DLD1 (cell line): Measurements from ENCODE around the gene UBR2.
"Not testable (repeated sequence)": the region's sequence is repeated elsewhere in the genome, so short reads cannot be mapped to it uniquely, and the experiment has no call there.

Experiments
- in situ Hi-C: cut with HindIII; loops from 2 replicates; pipeline ENCODE4 v1.10.0; 2017; ENCODE audit warnings: low sequenced_read_pairs

The UBR2 gene

GRCh38 chr6:42690151-42690702 lies 126.4 kb downstream of the UBR2 start:
- in situ Hi-C loops, result loop anchor here (10.0 kb wide), 1 partner anchor 55 kb away; the partner anchor contains the start of gene TBCC

- in situ Hi-C loops, result loop anchor here (10.0 kb wide), 1 partner anchor 54 kb away; the partner anchor contains the start of gene TBCC
These were observed 127.0 kb downstream of the UBR2 start for GRCh38 chr6:42690872-42691271.

GRCh38 chr6:42692137-42692911 lies 128.5 kb downstream of the UBR2 start:
- in situ Hi-C loops, result loop anchor here (10.0 kb wide), 1 partner anchor 52 kb away; the partner anchor contains the start of gene TBCC

- in situ Hi-C loops, result loop anchor here (10.0 kb wide), 1 partner anchor 51 kb away; the partner anchor contains the start of gene TBCC
These were observed 130.0 kb downstream of the UBR2 start for GRCh38 chr6:42693725-42694323.

GRCh38 chr6:42694586-42694985 lies 130.8 kb downstream of the UBR2 start:
- in situ Hi-C loops, result loop anchor here (10.0 kb wide), 1 partner anchor 50 kb away; the partner anchor contains the start of gene TBCC

- in situ Hi-C loops, result loop anchor here (10.0 kb wide), 1 partner anchor 48 kb away; the partner anchor contains the start of gene TBCC
These were observed 132.9 kb downstream of the UBR2 start for GRCh38 chr6:42696526-42697267.

GRCh38 chr6:42697268-42697655 lies 133.4 kb downstream of the UBR2 start:
- in situ Hi-C loops, result loop anchor here (10.0 kb wide), 1 partner anchor 48 kb away; the partner anchor contains the start of gene TBCC

GRCh38 chr6:42698217-42698616 lies 134.4 kb downstream of the UBR2 start:
- in situ Hi-C loops, result loop anchor here (10.0 kb wide), 1 partner anchor 47 kb away; the partner anchor contains the start of gene TBCC

GRCh38 chr6:42702200-42702599 lies 138.4 kb downstream of the UBR2 start:
- in situ Hi-C loops, result no loop called here

- in situ Hi-C loops, result not testable (repeated sequence)
These were observed 139.0 kb downstream of the UBR2 start for GRCh38 chr6:42702786-42703185.

GRCh38 chr6:42704251-42704936 lies 140.6 kb downstream of the UBR2 start:
- in situ Hi-C loops, result no loop called here

- in situ Hi-C loops, result no loop called here
These were observed 141.1 kb downstream of the UBR2 start for GRCh38 chr6:42704937-42705374.

GRCh38 chr6:42707595-42707994 lies 143.8 kb downstream of the UBR2 start:
- in situ Hi-C loops, result no loop called here

GRCh38 chr6:42708096-42708495 lies 144.3 kb downstream of the UBR2 start:
- in situ Hi-C loops, result no loop called here

GRCh38 chr6:42709871-42710270 lies 146.0 kb downstream of the UBR2 start:
- in situ Hi-C loops, result no loop called here

GRCh38 chr6:42710316-42710715 lies 146.5 kb downstream of the UBR2 start:
- in situ Hi-C loops, result no loop called here

GRCh38 chr6:42711930-42712329 lies 148.1 kb downstream of the UBR2 start:
- in situ Hi-C loops, result no loop called here

GRCh38 chr6:42714098-42714761 lies 150.4 kb downstream of the UBR2 start:
- in situ Hi-C loops, result no loop called here

- in situ Hi-C loops, result no loop called here
These were observed 152.0 kb downstream of the UBR2 start for GRCh38 chr6:42715871-42716270.

GRCh38 chr6:42720739-42721138 lies 156.9 kb downstream of the UBR2 start:
- in situ Hi-C loops, result no loop called here
